Neural cell (in vitro differentiated cells): ENCODE data around the gene LMO7. TPM values are rescaled to one million over a fixed set of nuclear protein-coding genes. Genes with fewer than 3 reads are reported as not detected.

Experiments used
- H2AFZ ChIP-seq: fragments of 200-600, 300-800 bp; sonication (generic), shearing (Covaris generic); 2 replicates; pipeline ENCODE4 v1.6.0; 2014; ENCODE audit warnings: low read depth, mild to moderate bottlenecking, antibody characterized with exemption, low read length, moderate library complexity
- H3F3A ChIP-seq: fragments of 200-600 bp; shearing (Covaris generic); 2 replicates; pipeline ENCODE4 v1.6.1; 2016; ENCODE audit warnings: mild to moderate bottlenecking, moderate library complexity, mixed read lengths, antibody characterized with exemption, low read length; ENCODE audit not compliant: insufficient read depth, poor library complexity, severe bottlenecking
- H3K27ac ChIP-seq: fragments of 200-600, 300-800 bp; sonication (generic), shearing (Covaris generic); 2 replicates; pipeline ENCODE4 v1.5.1; 2014; ENCODE audit warnings: mild to moderate bottlenecking, low read length, moderate library complexity
- H3K27me3 ChIP-seq: fragments of 300-800, 200-600 bp; sonication (generic), shearing (Covaris generic); 2 replicates; pipeline ENCODE4 v1.6.0; 2014; ENCODE audit warnings: mild to moderate bottlenecking, low read depth, low read length, moderate library complexity; ENCODE audit not compliant: insufficient read depth
- H3K36me3 ChIP-seq: fragments of 300-800, 200-600 bp; sonication (generic), shearing (Covaris generic); 2 replicates; pipeline ENCODE4 v1.5.1; 2014; ENCODE audit warnings: mild to moderate bottlenecking, antibody characterized with exemption, low read length, moderate library complexity; ENCODE audit not compliant: insufficient read depth
- H3K4me2 ChIP-seq: fragments of 300-800, 200-600 bp; sonication (generic), shearing (Covaris generic); 2 replicates; pipeline ENCODE4 v1.6.0; 2014; ENCODE audit warnings: mild to moderate bottlenecking, low read length
- H3K4me3 ChIP-seq: fragments of 300-800, 200-600 bp; sonication (generic), shearing (Covaris generic); 2 replicates; pipeline ENCODE4 v1.5.1; 2014; ENCODE audit warnings: mild to moderate bottlenecking, low read length, moderate library complexity
- H3K79me2 ChIP-seq: fragments of 200-600 bp; shearing (Covaris generic); replicated peaks from 2 replicates; pipeline ENCODE4 v1.6.0; 2014; ENCODE audit warnings: mild to moderate bottlenecking, low read length, moderate library complexity; ENCODE audit not compliant: insufficient read depth
- H3K9ac ChIP-seq: fragments of 300-800, 200-600 bp; sonication (generic), shearing (Covaris generic); 2 replicates; pipeline ENCODE4 v1.6.1; 2016; ENCODE audit warnings: mild to moderate bottlenecking, low read length, mixed read lengths
- H3K9me2 ChIP-seq: fragments of 200-600 bp; shearing (Covaris generic); 2 replicates; pipeline ENCODE4 v1.6.1; 2016; ENCODE audit warnings: mild to moderate bottlenecking, low read length, mixed read lengths; ENCODE audit not compliant: insufficient read depth
- H3K9me3 ChIP-seq: fragments of 200-600, 300-800 bp; sonication (generic), shearing (Covaris generic); 2 replicates; pipeline ENCODE4 v1.6.1; 2016; ENCODE audit warnings: mild to moderate bottlenecking, mixed run types, low read length, moderate library complexity, mixed read lengths
- H4K20me1 ChIP-seq: fragments of 200-600 bp; shearing (Covaris generic); 2 replicates; pipeline ENCODE4 v1.6.1; 2016; ENCODE audit warnings: mild to moderate bottlenecking, mixed run types; ENCODE audit not compliant: insufficient read depth
- EP300 ChIP-seq: fragments of 450-650 bp; conservative IDR thresholded peaks from 2 replicates; pipeline ENCODE4 v1.6.1; 2014; ENCODE audit warnings: antibody characterized with exemption, mild to moderate bottlenecking, moderate library complexity; ENCODE audit not compliant: poor library complexity, severe bottlenecking
- EZH2 ChIP-seq: fragments of 200-600, 300-800 bp; shearing (Covaris generic), sonication (generic); IDR thresholded peaks from 2 replicates; pipeline ENCODE4 v1.6.1; 2014; ENCODE audit warnings: antibody characterized with exemption, low read length, borderline replicate concordance, mild to moderate bottlenecking; ENCODE audit not compliant: insufficient read depth, poor library complexity, severe bottlenecking
- POLR2AphosphoS5 ChIP-seq: IDR thresholded peaks from 2 replicates; pipeline ENCODE4 v1.6.1; 2012
- RAD21 ChIP-seq: fragments of 450-650 bp; conservative IDR thresholded peaks from 2 replicates; pipeline ENCODE4 v1.6.1; 2014; ENCODE audit warnings: antibody characterized with exemption, mild to moderate bottlenecking, moderate library complexity
- SMC3 ChIP-seq: fragments of 450-650 bp; conservative IDR thresholded peaks from 2 replicates; pipeline ENCODE4 v1.6.1; 2014; ENCODE audit warnings: antibody characterized with exemption, mild to moderate bottlenecking, moderate library complexity; ENCODE audit not compliant: poor library complexity
- TAF1 ChIP-seq: IDR thresholded peaks from 2 replicates; pipeline ENCODE4 v1.6.1; 2012; ENCODE audit warnings: low read depth
- polyA plus RNA-seq: library from polyadenylated mRNA; depleted of rRNA; stranded (reverse); fragments of >200 nt; gene quantifications from 2 replicates; pipeline ENCODE4 v1.2.3, GENCODE V29; 2014
- TF ChIP-seq, protein P1 (sequence below): fragments of 450-650 bp; IDR thresholded peaks from 2 replicates; pipeline ENCODE4 v1.5.1; 2014; ENCODE audit warnings: antibody characterized with exemption, mild to moderate bottlenecking, moderate library complexity; ENCODE audit not compliant: poor library complexity, severe bottlenecking
- TF ChIP-seq, protein P2 (sequence below): IDR thresholded peaks from 2 replicates; pipeline ENCODE4 v1.6.1; 2012; ENCODE audit warnings: borderline replicate concordance

The LMO7 gene
- polyA plus RNA-seq, 1 donor from 2014 or later: 14.2 TPM

DNA sequence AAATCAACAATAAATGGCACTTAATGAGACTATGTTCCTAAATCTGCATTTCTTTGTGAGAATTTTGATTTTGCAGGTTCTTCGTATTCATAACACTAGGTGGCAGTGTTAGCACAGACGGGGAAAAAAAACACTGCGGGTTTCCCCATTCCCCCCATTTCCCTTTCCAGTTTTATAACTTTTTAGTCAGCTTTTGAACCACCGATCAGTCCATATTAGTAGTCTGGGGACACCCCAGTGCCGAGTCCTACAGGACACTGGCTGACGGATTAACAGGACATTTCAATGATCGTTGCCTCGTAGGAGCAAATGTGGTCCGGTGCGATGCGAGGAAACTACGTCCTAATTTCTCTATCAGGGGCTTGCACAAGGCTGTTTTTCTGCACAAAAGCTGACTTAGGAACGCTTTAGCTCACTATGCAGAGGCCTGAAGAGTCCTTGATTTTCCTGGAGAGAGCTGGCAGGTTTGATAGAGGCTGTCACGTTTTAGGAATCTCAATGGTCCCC lies 234.3 kb downstream of the LMO7 start:
- Histone ChIP-seq H3K9ac (no peak overlapping the region), H3K4me3 (no peak overlapping the region), H3K9me2 (no peaks in the 10 kb centered on the region), H3K36me3 (no peaks in the 10 kb centered on the region), H3K27ac (no peak overlapping the region), H3K79me2 (no peaks in the 10 kb centered on the region), H2AFZ (no peak overlapping the region), H3F3A (no peaks in the 10 kb centered on the region), H4K20me1 (no peaks in the 10 kb centered on the region), H3K27me3 (no peaks in the 10 kb centered on the region), H3K4me2 (no peak overlapping the region), H3K9me3 (no peaks in the 10 kb centered on the region)
- TF ChIP-seq, protein P1, sequence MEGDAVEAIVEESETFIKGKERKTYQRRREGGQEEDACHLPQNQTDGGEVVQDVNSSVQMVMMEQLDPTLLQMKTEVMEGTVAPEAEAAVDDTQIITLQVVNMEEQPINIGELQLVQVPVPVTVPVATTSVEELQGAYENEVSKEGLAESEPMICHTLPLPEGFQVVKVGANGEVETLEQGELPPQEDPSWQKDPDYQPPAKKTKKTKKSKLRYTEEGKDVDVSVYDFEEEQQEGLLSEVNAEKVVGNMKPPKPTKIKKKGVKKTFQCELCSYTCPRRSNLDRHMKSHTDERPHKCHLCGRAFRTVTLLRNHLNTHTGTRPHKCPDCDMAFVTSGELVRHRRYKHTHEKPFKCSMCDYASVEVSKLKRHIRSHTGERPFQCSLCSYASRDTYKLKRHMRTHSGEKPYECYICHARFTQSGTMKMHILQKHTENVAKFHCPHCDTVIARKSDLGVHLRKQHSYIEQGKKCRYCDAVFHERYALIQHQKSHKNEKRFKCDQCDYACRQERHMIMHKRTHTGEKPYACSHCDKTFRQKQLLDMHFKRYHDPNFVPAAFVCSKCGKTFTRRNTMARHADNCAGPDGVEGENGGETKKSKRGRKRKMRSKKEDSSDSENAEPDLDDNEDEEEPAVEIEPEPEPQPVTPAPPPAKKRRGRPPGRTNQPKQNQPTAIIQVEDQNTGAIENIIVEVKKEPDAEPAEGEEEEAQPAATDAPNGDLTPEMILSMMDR: peak; percentile 81
- TF ChIP-seq RAD21: peak; percentile 85
- TF ChIP-seq SMC3: peak; percentile 85
- TF ChIP-seq, protein P2, sequence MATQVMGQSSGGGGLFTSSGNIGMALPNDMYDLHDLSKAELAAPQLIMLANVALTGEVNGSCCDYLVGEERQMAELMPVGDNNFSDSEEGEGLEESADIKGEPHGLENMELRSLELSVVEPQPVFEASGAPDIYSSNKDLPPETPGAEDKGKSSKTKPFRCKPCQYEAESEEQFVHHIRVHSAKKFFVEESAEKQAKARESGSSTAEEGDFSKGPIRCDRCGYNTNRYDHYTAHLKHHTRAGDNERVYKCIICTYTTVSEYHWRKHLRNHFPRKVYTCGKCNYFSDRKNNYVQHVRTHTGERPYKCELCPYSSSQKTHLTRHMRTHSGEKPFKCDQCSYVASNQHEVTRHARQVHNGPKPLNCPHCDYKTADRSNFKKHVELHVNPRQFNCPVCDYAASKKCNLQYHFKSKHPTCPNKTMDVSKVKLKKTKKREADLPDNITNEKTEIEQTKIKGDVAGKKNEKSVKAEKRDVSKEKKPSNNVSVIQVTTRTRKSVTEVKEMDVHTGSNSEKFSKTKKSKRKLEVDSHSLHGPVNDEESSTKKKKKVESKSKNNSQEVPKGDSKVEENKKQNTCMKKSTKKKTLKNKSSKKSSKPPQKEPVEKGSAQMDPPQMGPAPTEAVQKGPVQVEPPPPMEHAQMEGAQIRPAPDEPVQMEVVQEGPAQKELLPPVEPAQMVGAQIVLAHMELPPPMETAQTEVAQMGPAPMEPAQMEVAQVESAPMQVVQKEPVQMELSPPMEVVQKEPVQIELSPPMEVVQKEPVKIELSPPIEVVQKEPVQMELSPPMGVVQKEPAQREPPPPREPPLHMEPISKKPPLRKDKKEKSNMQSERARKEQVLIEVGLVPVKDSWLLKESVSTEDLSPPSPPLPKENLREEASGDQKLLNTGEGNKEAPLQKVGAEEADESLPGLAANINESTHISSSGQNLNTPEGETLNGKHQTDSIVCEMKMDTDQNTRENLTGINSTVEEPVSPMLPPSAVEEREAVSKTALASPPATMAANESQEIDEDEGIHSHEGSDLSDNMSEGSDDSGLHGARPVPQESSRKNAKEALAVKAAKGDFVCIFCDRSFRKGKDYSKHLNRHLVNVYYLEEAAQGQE: no peak
- TF ChIP-seq POLR2AphosphoS5: no peak

DNA sequence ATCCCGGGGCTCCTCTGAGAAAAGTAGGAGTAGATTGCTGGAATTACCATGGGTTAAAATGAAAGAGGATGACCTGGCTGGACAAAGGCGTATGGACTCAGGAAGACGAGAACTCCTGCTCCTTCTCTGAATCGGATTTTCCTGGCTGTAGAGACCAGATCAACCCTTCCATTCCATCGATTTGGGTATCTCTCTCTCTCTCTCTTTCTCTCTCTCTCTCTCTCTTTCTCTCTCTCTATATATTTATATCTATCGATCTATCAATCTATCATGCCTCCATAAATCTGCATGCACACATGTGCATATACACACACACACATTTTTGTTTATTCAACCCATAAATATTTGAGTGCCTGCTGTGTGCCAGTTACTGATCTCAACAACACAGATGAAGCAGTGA lies 234.9 kb downstream of the LMO7 start:
- Histone ChIP-seq H3K27me3 (no peaks in the 10 kb centered on the region), H3K4me3 (no peak overlapping the region), H3F3A (no peaks in the 10 kb centered on the region), H3K9me2 (no peaks in the 10 kb centered on the region), H3K36me3 (no peaks in the 10 kb centered on the region), H3K79me2 (no peaks in the 10 kb centered on the region), H3K9ac (no peak overlapping the region), H2AFZ (no peak overlapping the region), H3K4me2 (no peak overlapping the region), H3K9me3 (no peaks in the 10 kb centered on the region), H4K20me1 (no peaks in the 10 kb centered on the region), H3K27ac (no peak overlapping the region)
- TF ChIP-seq EZH2: no peak
- TF ChIP-seq SMC3: no peak
- TF ChIP-seq TAF1: no peak
- TF ChIP-seq EP300: no peak

DNA sequence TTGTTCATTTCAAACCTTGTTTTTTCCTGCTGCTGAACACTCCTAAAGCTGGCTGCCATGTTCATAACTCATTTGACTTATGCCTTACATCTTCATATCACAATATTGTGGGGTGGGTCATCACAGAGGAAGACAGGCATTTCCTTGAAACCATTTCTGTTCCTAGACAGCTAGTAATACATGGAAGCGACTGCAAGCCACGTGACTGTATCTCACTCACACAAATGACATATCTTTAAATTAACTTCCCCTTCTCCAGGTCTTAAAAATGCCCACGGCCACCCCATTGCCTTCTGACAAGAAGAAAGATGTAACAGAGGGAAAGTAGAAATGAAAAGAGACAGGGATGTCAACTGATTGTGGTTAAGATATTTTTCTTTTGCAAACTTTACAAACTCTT lies 236.8 kb downstream of the LMO7 start:
- Histone ChIP-seq H3K4me3 (no peak overlapping the region), H3K9me3 (no peaks in the 10 kb centered on the region), H3K9me2 (no peaks in the 10 kb centered on the region), H3F3A (no peaks in the 10 kb centered on the region), H3K36me3 (no peaks in the 10 kb centered on the region), H3K27ac (no peak overlapping the region), H3K27me3 (no peaks in the 10 kb centered on the region), H2AFZ (no peak overlapping the region), H4K20me1 (no peaks in the 10 kb centered on the region), H3K9ac (no peak overlapping the region), H3K79me2 (no peaks in the 10 kb centered on the region), H3K4me2 (no peak overlapping the region)
- TF ChIP-seq, protein P2: no peak
- TF ChIP-seq POLR2AphosphoS5: peak; percentile 71
